Vagina (tissue), 2 donors: ENCODE measurements around the gene FUBP3. TPM values are rescaled to one million over a fixed set of nuclear protein-coding genes. Genes with fewer than 3 reads are reported as not detected.

Experiments used
- DNase-seq, 2 donors: peaks; one replicate each; pipeline ENCODE4 v3.0.0-alpha.2; 2017; ENCODE audit errors: extremely low spot score in 2 of 2
- H3K27ac ChIP-seq: fragments of 200-600 bp; sonication (generic); one replicate; pipeline ENCODE4 v1.5.1; 2019
- H3K27me3 ChIP-seq: fragments of 200-600 bp; sonication (generic); one replicate; pipeline ENCODE4 v1.5.1; 2019
- H3K36me3 ChIP-seq, 2 donors: fragments of 200-600 bp; sonication (generic); one replicate each; pipeline ENCODE4 v1.5.1; 2017 to 2019
- H3K4me1 ChIP-seq: fragments of 200-600 bp; sonication (generic); one replicate; pipeline ENCODE4 v1.5.1; 2019
- H3K4me3 ChIP-seq, 2 donors: fragments of 200-600 bp; sonication (generic); 1 replicate in 1 of 2; 2 replicates in 1 of 2; pipeline ENCODE4 v1.5.1; 2016 to 2019
- H3K9me3 ChIP-seq: fragments of 200-600 bp; sonication (generic); one replicate; pipeline ENCODE4 v1.5.1; 2019
- POLR2A ChIP-seq, 2 donors: fragments of 450-650 bp; IDR thresholded peaks; one replicate each; pipeline ENCODE4 v1.6.1; 2017; ENCODE audit warnings: antibody characterized with exemption in 2 of 2, mild to moderate bottlenecking in 2 of 2, moderate library complexity in 2 of 2
- POLR2AphosphoS5 ChIP-seq, 2 donors: sonication (generic); formaldehyde crosslinking; IDR thresholded peaks; one replicate each; pipeline ENCODE4 v1.9.0; 2017; ENCODE audit warnings: antibody characterized with exemption in 2 of 2, mild to moderate bottlenecking in 2 of 2, low read depth in 1 of 2; ENCODE audit not compliant: insufficient read depth in 1 of 2
- intact Hi-C: fragments of 100-400 bp; cut with DNase I; formaldehyde crosslinking; loops from one replicate; pipeline ENCODE4 v1.15.1; 2023
- total RNA-seq: library from RNA; depleted of rRNA; stranded (reverse); fragments of >200 nt; gene quantifications from one replicate; pipeline ENCODE4 v1.2.3, GENCODE V29; 2016
- TF ChIP-seq, protein P1 (sequence below), 3 experiments: fragments of 450-650 bp in 2 of 3; fragments of 200-600 bp in 1 of 3; sonication (generic) in 1 of 3; IDR thresholded peaks; one replicate each; pipeline ENCODE4 v1.5.1; 2017 to 2019; ENCODE audit warnings: antibody characterized with exemption in 3 of 3, mild to moderate bottlenecking in 2 of 3, moderate library complexity in 2 of 3

The FUBP3 gene
- total RNA-seq, 1 donor from 2014 or later, result 33.6 TPM

DNA sequence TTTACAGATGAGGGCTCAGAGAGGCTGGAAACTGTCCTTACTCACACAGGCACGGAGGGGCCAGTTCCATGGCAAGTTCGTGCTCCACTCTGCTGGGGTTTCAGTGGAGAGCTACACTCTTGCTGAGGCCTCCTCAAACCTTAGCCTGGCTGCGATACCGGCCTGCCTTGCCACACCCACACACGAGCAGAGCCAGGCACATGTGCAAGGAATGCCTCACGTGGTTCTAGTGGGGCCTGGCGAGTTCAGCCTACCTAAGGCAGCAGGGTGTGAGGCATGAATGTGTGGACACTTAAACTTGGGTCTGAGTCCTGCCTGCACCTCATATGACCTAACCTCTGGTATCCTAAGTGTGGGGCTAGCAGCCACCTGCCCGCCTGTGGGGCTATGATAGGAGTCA lies 63.5 kb downstream of the FUBP3 start:
- no peaks in the 10 kb centered on the region for H3K4me1 ChIP-seq
- intact Hi-C loops, result no loop called here
- H3K9me3 ChIP-seq, result no peaks in the 10 kb centered on the region
- no peaks in the 10 kb centered on the region for H3K27me3 ChIP-seq
- H3K27ac ChIP-seq, result no peak overlapping the region
- H3K36me3 ChIP-seq, result no peaks in the 10 kb centered on the region
- no peak overlapping the region for H3K4me3 ChIP-seq
- DNase-seq, result no peak
- TF ChIP-seq POLR2AphosphoS5 (IDR thresholded peaks at IDR 0.05; ENCODE audit: insufficient read depth in 1 of 2, low read depth in 1 of 2) (no peak), POLR2A (IDR thresholded peaks at IDR 0.05) (no peak)
- TF ChIP-seq, protein P1, sequence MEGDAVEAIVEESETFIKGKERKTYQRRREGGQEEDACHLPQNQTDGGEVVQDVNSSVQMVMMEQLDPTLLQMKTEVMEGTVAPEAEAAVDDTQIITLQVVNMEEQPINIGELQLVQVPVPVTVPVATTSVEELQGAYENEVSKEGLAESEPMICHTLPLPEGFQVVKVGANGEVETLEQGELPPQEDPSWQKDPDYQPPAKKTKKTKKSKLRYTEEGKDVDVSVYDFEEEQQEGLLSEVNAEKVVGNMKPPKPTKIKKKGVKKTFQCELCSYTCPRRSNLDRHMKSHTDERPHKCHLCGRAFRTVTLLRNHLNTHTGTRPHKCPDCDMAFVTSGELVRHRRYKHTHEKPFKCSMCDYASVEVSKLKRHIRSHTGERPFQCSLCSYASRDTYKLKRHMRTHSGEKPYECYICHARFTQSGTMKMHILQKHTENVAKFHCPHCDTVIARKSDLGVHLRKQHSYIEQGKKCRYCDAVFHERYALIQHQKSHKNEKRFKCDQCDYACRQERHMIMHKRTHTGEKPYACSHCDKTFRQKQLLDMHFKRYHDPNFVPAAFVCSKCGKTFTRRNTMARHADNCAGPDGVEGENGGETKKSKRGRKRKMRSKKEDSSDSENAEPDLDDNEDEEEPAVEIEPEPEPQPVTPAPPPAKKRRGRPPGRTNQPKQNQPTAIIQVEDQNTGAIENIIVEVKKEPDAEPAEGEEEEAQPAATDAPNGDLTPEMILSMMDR (IDR thresholded peaks at IDR 0.05), result no peak

DNA sequence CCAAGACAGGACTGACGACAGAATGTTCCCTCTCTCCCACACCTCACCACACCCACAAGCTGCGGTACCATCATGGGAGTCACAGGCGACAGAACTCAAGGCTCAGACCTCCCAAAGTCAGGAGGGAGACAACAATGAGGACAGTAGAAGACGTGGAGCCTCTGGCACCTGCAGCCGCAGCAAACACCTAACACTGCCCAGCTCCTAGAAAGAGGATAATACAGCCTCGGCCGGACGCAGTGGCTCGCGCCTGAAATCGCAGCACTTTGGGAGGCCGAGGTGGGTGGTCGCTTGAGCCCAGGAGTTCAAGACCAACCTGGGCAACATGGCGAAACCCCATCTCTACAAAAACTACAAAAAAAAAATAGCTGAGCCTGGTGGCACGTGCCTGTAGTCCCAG lies 71.8 kb downstream of the FUBP3 start:
- H3K36me3 ChIP-seq, result no peaks in the 10 kb centered on the region
- H3K27ac ChIP-seq, result no peak overlapping the region
- no peaks in the 10 kb centered on the region for H3K9me3 ChIP-seq
- no peaks in the 10 kb centered on the region for H3K4me1 ChIP-seq
- intact Hi-C loops, result no loop called here
- TF ChIP-seq POLR2AphosphoS5 (IDR thresholded peaks at IDR 0.05; ENCODE audit: insufficient read depth in 1 of 2, low read depth in 1 of 2) (no peak), POLR2A (IDR thresholded peaks at IDR 0.05) (no peak)
- TF ChIP-seq, protein P1 (IDR thresholded peaks at IDR 0.05), result no peak
- DNase-seq, result no peak
- H3K27me3 ChIP-seq, result no peaks in the 10 kb centered on the region
- H3K4me3 ChIP-seq, result no peak overlapping the region

DNA sequence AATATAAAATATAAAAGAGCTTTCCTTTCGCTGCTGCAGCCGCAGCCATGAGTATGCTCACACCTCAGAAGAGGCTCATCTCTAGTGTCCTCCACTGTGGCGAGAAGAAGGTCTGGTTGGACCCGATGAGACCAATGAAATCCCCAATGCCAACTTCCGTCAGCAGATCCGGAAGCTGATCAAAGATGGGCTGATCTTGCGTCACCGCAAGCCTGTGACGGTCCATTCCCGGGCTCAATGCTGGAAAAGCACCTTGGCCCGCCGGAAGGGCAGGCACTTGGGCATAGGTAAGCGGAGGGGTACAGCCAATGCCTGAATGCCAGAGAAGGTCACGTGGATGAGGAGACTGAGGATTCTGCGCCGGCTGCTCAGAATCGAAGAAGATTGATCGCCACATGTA lies 72.4 kb downstream of the FUBP3 start:
- TF ChIP-seq, protein P1 (IDR thresholded peaks at IDR 0.05), result no peak
- no peak for TF ChIP-seq POLR2A (IDR thresholded peaks at IDR 0.05)
- TF ChIP-seq POLR2AphosphoS5 (IDR thresholded peaks at IDR 0.05; ENCODE audit: insufficient read depth in 1 of 2, low read depth in 1 of 2), result no peak
- H3K9me3 ChIP-seq, result no peaks in the 10 kb centered on the region
- H3K4me3 ChIP-seq, result no peak overlapping the region
- no peaks in the 10 kb centered on the region for H3K36me3 ChIP-seq
- no peak overlapping the region for H3K27ac ChIP-seq
- H3K27me3 ChIP-seq, result no peaks in the 10 kb centered on the region
- no peaks in the 10 kb centered on the region for H3K4me1 ChIP-seq
- intact Hi-C loops, result no loop called here
- DNase-seq, result no peak

DNA sequence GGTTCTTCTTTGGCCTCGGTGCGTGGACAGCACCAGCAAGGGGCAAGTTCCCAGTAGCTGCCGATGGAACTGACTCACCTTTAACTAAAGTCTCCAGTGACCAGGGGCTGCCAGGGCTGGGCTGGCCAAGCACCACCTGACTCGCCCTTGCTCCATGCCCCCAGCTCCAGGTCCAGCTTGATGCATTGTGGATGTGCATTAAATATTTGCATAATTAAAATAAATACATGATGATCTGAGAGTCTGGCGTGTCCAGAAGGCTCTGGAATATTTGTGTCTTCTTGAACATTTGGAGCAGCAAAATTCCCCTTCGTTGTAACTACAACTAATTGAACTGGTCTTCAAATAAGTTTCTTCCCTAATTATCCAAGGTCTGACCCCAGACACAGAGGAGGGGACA lies 75.5 kb downstream of the FUBP3 start:
- no peak for DNase-seq

More for the DNA sequence above, 75.5 kb downstream of the FUBP3 start:
- H3K27ac ChIP-seq, result no peak overlapping the region
- TF ChIP-seq, protein P1 (IDR thresholded peaks at IDR 0.05), result no peak
- TF ChIP-seq POLR2A (IDR thresholded peaks at IDR 0.05), result no peak
- TF ChIP-seq POLR2AphosphoS5 (IDR thresholded peaks at IDR 0.05; ENCODE audit: insufficient read depth in 1 of 2, low read depth in 1 of 2), result no peak
- intact Hi-C loops, result no loop called here
- no peaks in the 10 kb centered on the region for H3K27me3 ChIP-seq
- H3K4me1 ChIP-seq, result peaks cover 6% of the 10 kb centered on the region
- no peak overlapping the region for H3K4me3 ChIP-seq
- H3K36me3 ChIP-seq, result no peaks in the 10 kb centered on the region
- no peaks in the 10 kb centered on the region for H3K9me3 ChIP-seq
